CD4-positive, alpha-beta T cell (primary cell): ENCODE results near the gene FAM76B. TPM values are rescaled to one million over a fixed set of nuclear protein-coding genes. Genes with fewer than 3 reads are reported as not detected.

ENCODE experiments used
- ATAC-seq: fragments of 200-7000 bp; cut with Tn5 transposase; one replicate; pipeline ENCODE4 v1.10.0; 2022; ENCODE audit warnings: mild to moderate bottlenecking; ENCODE audit not compliant: poor library complexity
- CTCF ChIA-PET: fragments of 350-600 bp; sonication (Branson Sonifier 250); formaldehyde crosslinking; loops from one replicate; lab custom pipeline; 2021; ENCODE audit warnings: antibody characterized with exemption, inconsistent platforms; lab: Charles Lee
- POLR2A ChIA-PET: fragments of 350-600 bp; sonication (Branson Sonifier 250); formaldehyde crosslinking; loops from one replicate; lab custom pipeline; 2021; ENCODE audit warnings: antibody characterized with exemption, inconsistent platforms; lab: Charles Lee
- DNase-seq, 14 experiments: peaks; one replicate each; pipeline ENCODE4 v3.0.0-alpha.2; 2013 to 2020; ENCODE audit warnings: mixed read lengths in 2 of 14
- H3K27ac ChIP-seq, 2 donors: one replicate each; pipeline versions ENCODE4 v1.5.1 to v1.7.0; 2013; ENCODE audit warnings: low read length in 2 of 2, low read depth in 1 of 2, mild to moderate bottlenecking in 1 of 2
- H3K27me3 ChIP-seq, 2 experiments: 1 replicate in 1 of 2; 2 replicates in 1 of 2; pipeline versions ENCODE4 v1.6.1 to v1.7.0; 2013; ENCODE audit warnings: low read length in 2 of 2, control low read depth in 1 of 2, mild to moderate bottlenecking in 1 of 2, moderate library complexity in 1 of 2; ENCODE audit not compliant: insufficient read depth in 2 of 2, control insufficient read depth in 1 of 2
- H3K36me3 ChIP-seq: one replicate; pipeline ENCODE4 v1.6.1; 2013; ENCODE audit warnings: low read length, control low read depth; ENCODE audit not compliant: insufficient read depth
- H3K4me1 ChIP-seq: one replicate; pipeline ENCODE4 v1.6.1; 2013; ENCODE audit warnings: low read length, control low read depth; ENCODE audit not compliant: insufficient read depth
- H3K4me3 ChIP-seq: one replicate; pipeline ENCODE4 v1.5.1; 2013; ENCODE audit warnings: mild to moderate bottlenecking, low read length, moderate library complexity
- H3K9me3 ChIP-seq, 2 experiments: 1 replicate in 1 of 2; 2 replicates in 1 of 2; pipeline versions ENCODE4 v1.6.1 to v1.7.0; 2013; ENCODE audit warnings: low read length in 2 of 2, mild to moderate bottlenecking in 2 of 2, control low read depth in 1 of 2, moderate library complexity in 1 of 2; ENCODE audit not compliant: control insufficient read depth in 1 of 2, insufficient read depth in 1 of 2
- H3K27ac Mint-ChIP-seq: one replicate; pipeline ENCODE4 v1.8.0; 2020; ENCODE audit warnings: mixed read lengths
- H3K27me3 Mint-ChIP-seq: one replicate; pipeline ENCODE4 v1.8.0; 2021; ENCODE audit warnings: mixed read lengths
- H3K36me3 Mint-ChIP-seq: one replicate; pipeline ENCODE4 v1.8.0; 2021; ENCODE audit warnings: low read depth, mixed read lengths
- H3K4me1 Mint-ChIP-seq: one replicate; pipeline ENCODE4 v1.8.0; 2021; ENCODE audit warnings: low read depth, mixed read lengths
- H3K4me3 Mint-ChIP-seq: one replicate; pipeline ENCODE4 v1.8.0; 2020; ENCODE audit warnings: mild to moderate bottlenecking, mixed read lengths
- H3K9me3 Mint-ChIP-seq: one replicate; pipeline ENCODE4 v1.8.0; 2020; ENCODE audit warnings: mixed read lengths
- CTCF ChIP-seq: fragments of 200-600 bp; IDR thresholded peaks from one replicate; pipeline ENCODE4 v1.8.0; 2022; ENCODE audit warnings: antibody characterized with exemption, mild to moderate bottlenecking
- intact Hi-C, 2 experiments: fragments of 100-400 bp; cut with DNase I in 1 of 2; cut with micrococcal nuclease in 1 of 2; formaldehyde crosslinking; loops; one replicate each; pipeline versions ENCODE4 v1.15.1 to v1.9.0; 2023 to 2025; cut with DNase I, micrococcal nuclease
- total RNA-seq, 174 experiments: library from RNA in 2 of 174; stranded (reverse) in 2 of 174; gene quantifications; one replicate each; pipeline ENCODE4 v1.2.3 and lab custom pipeline; 2021 to 2026

Gene FAM76B
- total RNA-seq, 2 experiments from 2014 or later: 95.1 to 101 TPM

GRCh38 chr11:95829580-95830259, 40.1 kb upstream of the FAM76B start:
- POLR2A ChIA-PET: no interaction called here
- no peaks in the 10 kb centered on the region for H3K4me1 Mint-ChIP-seq
- DNase-seq: no peak
- peak overlapping the region; percentile 1 for H3K27ac Mint-ChIP-seq
- no peaks in the 10 kb centered on the region for H3K4me1 ChIP-seq
- ATAC-seq: no peak
- TF ChIP-seq CTCF: no peak
- H3K4me3 Mint-ChIP-seq: no peak overlapping the region
- CTCF ChIA-PET: no interaction called here
- peaks cover 77% of the 10 kb centered on the region for H3K36me3 Mint-ChIP-seq
- no peaks in the 10 kb centered on the region for H3K9me3 ChIP-seq
- H3K4me3 ChIP-seq: no peak overlapping the region
- no peak overlapping the region for H3K27ac ChIP-seq
- intact Hi-C loops: no loop called here
- H3K36me3 ChIP-seq: peaks cover 50% of the 10 kb centered on the region
- no peaks in the 10 kb centered on the region for H3K9me3 Mint-ChIP-seq
- no peaks in the 10 kb centered on the region for H3K27me3 ChIP-seq
- no peaks in the 10 kb centered on the region for H3K27me3 Mint-ChIP-seq

GRCh38 chr11:95827696-95828095, 38.1 kb upstream of the FAM76B start:
- no peaks in the 10 kb centered on the region for H3K27me3 Mint-ChIP-seq
- no peak overlapping the region for H3K27ac Mint-ChIP-seq
- H3K4me1 Mint-ChIP-seq: no peaks in the 10 kb centered on the region
- no peaks in the 10 kb centered on the region for H3K9me3 ChIP-seq
- ChIA-PET CTCF (no interaction called here), POLR2A (no interaction called here)
- H3K36me3 Mint-ChIP-seq: peaks cover 75% of the 10 kb centered on the region
- no peak for DNase-seq
- H3K27ac ChIP-seq: no peak overlapping the region
- H3K4me3 ChIP-seq: no peak overlapping the region
- H3K27me3 ChIP-seq: no peaks in the 10 kb centered on the region
- no peaks in the 10 kb centered on the region for H3K4me1 ChIP-seq
- peaks cover 41% of the 10 kb centered on the region for H3K36me3 ChIP-seq
- H3K4me3 Mint-ChIP-seq: no peak overlapping the region
- TF ChIP-seq CTCF: no peak
- intact Hi-C loops: no loop called here
- no peak for ATAC-seq
- no peaks in the 10 kb centered on the region for H3K9me3 Mint-ChIP-seq

GRCh38 chr11:95821640-95822039, 32.1 kb upstream of the FAM76B start:
- ATAC-seq (no peak), DNase-seq (no peak)
- Mint-ChIP-seq H3K4me3 (no peak overlapping the region), H3K27ac (no peak overlapping the region), H3K27me3 (no peaks in the 10 kb centered on the region), H3K4me1 (no peaks in the 10 kb centered on the region), H3K36me3 (peaks cover 78% of the 10 kb centered on the region), H3K9me3 (no peaks in the 10 kb centered on the region)
- Histone ChIP-seq H3K9me3 (no peaks in the 10 kb centered on the region), H3K4me1 (no peaks in the 10 kb centered on the region), H3K36me3 (peaks cover 38% of the 10 kb centered on the region), H3K27ac (no peak overlapping the region), H3K27me3 (no peaks in the 10 kb centered on the region), H3K4me3 (no peak overlapping the region)
- CTCF ChIA-PET: no interaction called here
- intact Hi-C loops: no loop called here
- TF ChIP-seq CTCF: no peak
- POLR2A ChIA-PET: no interaction called here
